ENCODE measurements around the gene DNMT3A.

The DNMT3A gene

DNA sequence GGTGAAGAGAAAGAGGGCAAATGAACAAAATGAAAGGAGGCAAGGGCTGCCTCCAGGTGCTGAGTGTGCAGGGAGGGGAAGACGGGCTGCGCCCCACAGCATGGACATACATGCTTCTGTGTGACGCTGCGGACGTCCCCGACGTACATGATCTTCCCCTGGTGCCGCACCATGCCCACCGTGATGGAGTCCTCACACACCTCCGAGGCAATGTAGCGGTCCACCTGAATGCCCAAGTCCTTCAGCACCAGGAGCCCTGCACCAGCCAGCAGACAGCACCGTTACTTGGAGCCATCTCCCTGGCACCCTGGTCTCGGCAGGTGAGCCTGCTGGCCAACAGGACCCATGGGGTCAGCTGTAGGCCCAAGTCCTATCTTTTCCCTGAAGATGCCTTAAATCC is 100.3 kb downstream of the DNMT3A start:
- Histone ChIP-seq H3K23ac (ENCODE audit: low read length in 2 of 2) (no peak overlapping the region), H3K27me3 (ENCODE audit: control insufficient read depth in 1 of 2, insufficient read depth in 1 of 2, low read length in 2 of 2) (no peaks in the 10 kb centered on the region), H3K36me3 (ENCODE audit: control insufficient read depth in 1 of 2, insufficient read depth in 2 of 2, low read depth in 1 of 2, low read length in 2 of 2) (peaks cover 89 to 90% of the 10 kb centered on the region in 2 experiments), H3K4me1 (ENCODE audit: control insufficient read depth, insufficient read depth, low read depth, low read length) (no peaks in the 10 kb centered on the region), H2AFZ (ENCODE audit: low read depth, low read length) (no peak overlapping the region), H2BK12ac (ENCODE audit: low read length in 2 of 2) (no peak overlapping the region), H3K4ac (ENCODE audit: low read depth in 1 of 2, low read length in 2 of 2) (no peak overlapping the region), H4K91ac (ENCODE audit: low read length) (no peak overlapping the region), H3K4me3 (ENCODE audit: insufficient read depth in 1 of 2, low read depth in 1 of 2, low read length in 2 of 2) (no peak overlapping the region), H3K9ac (ENCODE audit: low read length) (no peak overlapping the region), H3K27ac (ENCODE audit: low read length, poor library complexity, severe bottlenecking) (no peak overlapping the region), H2BK5ac (ENCODE audit: low read depth, low read length, poor library complexity, severe bottlenecking) (no peak overlapping the region), H2AK5ac (ENCODE audit: low read length, severe bottlenecking) (no peak overlapping the region), H3K9me3 (ENCODE audit: control insufficient read depth, low read length) (no peaks in the 10 kb centered on the region), H2BK15ac (ENCODE audit: low read depth, poor library complexity, severe bottlenecking) (no peak overlapping the region), H3K14ac (ENCODE audit: low read length in 2 of 2) (no peak overlapping the region), H4K8ac (ENCODE audit: low read length) (no peak overlapping the region), H2BK120ac (ENCODE audit: low read depth, low read length) (no peak overlapping the region), H3K79me1 (replicated peaks; ENCODE audit: low read length, poor library complexity, severe bottlenecking) (peaks cover 57% of the 10 kb centered on the region), H3K4me2 (ENCODE audit: low read length, poor library complexity, severe bottlenecking) (no peak overlapping the region), H3K18ac (ENCODE audit: low read depth in 1 of 2, low read length in 2 of 2) (no peak overlapping the region)
- 98% methylated on average over 13 of the region's 13 CpGs for WGBS
- no peak for DNase-seq

GRCh38 chr2:25240636-25241035 is 101.1 kb downstream of the DNMT3A start:
- Histone ChIP-seq H3K9ac (ENCODE audit: low read length) (no peak overlapping the region), H2AFZ (ENCODE audit: low read depth, low read length) (no peak overlapping the region), H3K4me3 (ENCODE audit: insufficient read depth in 1 of 2, low read depth in 1 of 2, low read length in 2 of 2) (no peak overlapping the region), H3K14ac (ENCODE audit: low read length in 2 of 2) (no peak overlapping the region), H3K27ac (ENCODE audit: low read length, poor library complexity, severe bottlenecking) (no peak overlapping the region), H3K9me3 (ENCODE audit: control insufficient read depth, low read length) (no peaks in the 10 kb centered on the region), H2BK15ac (ENCODE audit: low read depth, poor library complexity, severe bottlenecking) (no peak overlapping the region), H3K27me3 (ENCODE audit: control insufficient read depth in 1 of 2, insufficient read depth in 1 of 2, low read length in 2 of 2) (no peaks in the 10 kb centered on the region), H3K79me1 (replicated peaks; ENCODE audit: low read length, poor library complexity, severe bottlenecking) (peaks cover 49% of the 10 kb centered on the region), H3K4ac (ENCODE audit: low read depth in 1 of 2, low read length in 2 of 2) (no peak overlapping the region), H3K4me1 (ENCODE audit: control insufficient read depth, insufficient read depth, low read depth, low read length) (no peaks in the 10 kb centered on the region), H2BK120ac (ENCODE audit: low read depth, low read length) (no peak overlapping the region), H2BK5ac (ENCODE audit: low read depth, low read length, poor library complexity, severe bottlenecking) (no peak overlapping the region), H4K91ac (ENCODE audit: low read length) (no peak overlapping the region), H3K4me2 (ENCODE audit: low read length, poor library complexity, severe bottlenecking) (no peak overlapping the region), H2BK12ac (ENCODE audit: low read length in 2 of 2) (no peak overlapping the region), H3K18ac (ENCODE audit: low read depth in 1 of 2, low read length in 2 of 2) (no peak overlapping the region), H3K23ac (ENCODE audit: low read length in 2 of 2) (no peak overlapping the region), H3K36me3 (ENCODE audit: control insufficient read depth in 1 of 2, insufficient read depth in 2 of 2, low read depth in 1 of 2, low read length in 2 of 2) (peaks cover 85 to 86% of the 10 kb centered on the region in 2 experiments), H2AK5ac (ENCODE audit: low read length, severe bottlenecking) (no peak overlapping the region), H4K8ac (ENCODE audit: low read length) (no peak overlapping the region)
- DNase-seq, result no peak
- 86% methylated on average over 9 of the region's 9 CpGs for WGBS

DNA sequence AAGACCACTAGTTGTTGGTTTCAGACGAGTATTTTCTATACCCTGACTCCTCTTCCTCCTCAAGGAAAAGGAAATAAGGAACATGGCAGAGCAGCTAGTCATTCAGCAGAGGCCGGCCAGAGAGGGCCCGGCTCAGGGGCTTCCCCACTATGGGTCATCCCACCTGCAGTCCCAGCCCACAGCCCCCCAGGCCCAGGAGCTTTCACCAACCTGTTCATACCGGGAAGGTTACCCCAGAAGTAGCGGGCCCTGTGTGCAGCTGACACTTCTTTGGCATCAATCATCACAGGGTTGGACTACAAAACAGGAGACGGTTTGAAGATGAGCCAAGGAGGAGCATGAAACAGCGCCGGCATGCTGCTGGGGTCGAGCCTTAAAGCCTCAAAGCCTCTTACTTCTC is 102.8 kb downstream of the DNMT3A start:
- Histone ChIP-seq H4K8ac (ENCODE audit: low read length) (no peak overlapping the region), H4K91ac (ENCODE audit: low read length) (no peak overlapping the region), H2BK12ac (ENCODE audit: low read length in 2 of 2) (no peak overlapping the region), H3K14ac (ENCODE audit: low read length in 2 of 2) (no peak overlapping the region), H2AK5ac (ENCODE audit: low read length, severe bottlenecking) (no peak overlapping the region), H3K9ac (ENCODE audit: low read length) (no peak overlapping the region), H3K79me1 (replicated peaks; ENCODE audit: low read length, poor library complexity, severe bottlenecking) (peaks cover 33% of the 10 kb centered on the region), H2AFZ (ENCODE audit: low read depth, low read length) (no peak overlapping the region), H3K4ac (ENCODE audit: low read depth in 1 of 2, low read length in 2 of 2) (no peak overlapping the region), H3K9me3 (ENCODE audit: control insufficient read depth, low read length) (no peaks in the 10 kb centered on the region), H2BK15ac (ENCODE audit: low read depth, poor library complexity, severe bottlenecking) (no peak overlapping the region), H3K4me2 (ENCODE audit: low read length, poor library complexity, severe bottlenecking) (no peak overlapping the region), H3K4me1 (ENCODE audit: control insufficient read depth, insufficient read depth, low read depth, low read length) (no peaks in the 10 kb centered on the region), H3K23ac (ENCODE audit: low read length in 2 of 2) (no peak overlapping the region), H3K4me3 (ENCODE audit: insufficient read depth in 1 of 2, low read depth in 1 of 2, low read length in 2 of 2) (no peak overlapping the region), H2BK120ac (ENCODE audit: low read depth, low read length) (no peak overlapping the region), H3K27ac (ENCODE audit: low read length, poor library complexity, severe bottlenecking) (no peak overlapping the region), H2BK5ac (ENCODE audit: low read depth, low read length, poor library complexity, severe bottlenecking) (no peak overlapping the region), H3K27me3 (ENCODE audit: control insufficient read depth in 1 of 2, insufficient read depth in 1 of 2, low read length in 2 of 2) (no peaks in the 10 kb centered on the region), H3K18ac (ENCODE audit: low read depth in 1 of 2, low read length in 2 of 2) (no peak overlapping the region), H3K36me3 (ENCODE audit: control insufficient read depth in 1 of 2, insufficient read depth in 2 of 2, low read depth in 1 of 2, low read length in 2 of 2) (peaks cover 82 to 86% of the 10 kb centered on the region in 2 experiments)
- DNase-seq, result no peak
- WGBS, result 95% methylated on average over 9 of the region's 9 CpGs

DNA sequence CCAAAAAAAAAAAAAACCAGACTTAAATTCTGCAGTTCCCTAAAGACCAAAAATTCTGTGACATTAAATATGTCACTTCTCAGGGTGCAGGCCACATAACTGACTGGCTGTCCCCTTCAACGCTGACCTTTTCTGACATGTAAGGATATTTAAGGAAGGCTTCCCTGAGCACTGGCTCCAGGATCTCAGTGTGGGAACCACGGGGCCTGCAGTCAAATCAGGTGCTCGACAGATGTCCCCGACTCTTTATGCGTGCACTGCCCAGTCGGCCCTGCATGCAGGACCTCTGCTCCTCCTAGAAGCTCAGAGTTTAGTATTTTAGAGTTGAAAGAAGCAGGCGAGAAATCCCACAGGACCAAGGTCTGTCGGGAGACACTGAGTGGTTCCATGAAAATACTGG is 104.0 kb downstream of the DNMT3A start:
- H4K91ac ChIP-seq (ENCODE audit: low read length), result no peak overlapping the region
- H3K27me3 ChIP-seq (ENCODE audit: control insufficient read depth in 1 of 2, insufficient read depth in 1 of 2, low read length in 2 of 2), result no peaks in the 10 kb centered on the region
- no peaks in the 10 kb centered on the region for H3K4me1 ChIP-seq (ENCODE audit: control insufficient read depth, insufficient read depth, low read depth, low read length)
- peaks cover 30% of the 10 kb centered on the region for H3K79me1 ChIP-seq (replicated peaks; ENCODE audit: low read length, poor library complexity, severe bottlenecking)
- no peak overlapping the region for H4K8ac ChIP-seq (ENCODE audit: low read length)
- no peak overlapping the region for H2BK15ac ChIP-seq (ENCODE audit: low read depth, poor library complexity, severe bottlenecking)
- H3K18ac ChIP-seq (ENCODE audit: low read depth in 1 of 2, low read length in 2 of 2), result no peak overlapping the region
- H2AK5ac ChIP-seq (ENCODE audit: low read length, severe bottlenecking), result no peak overlapping the region
- H3K9ac ChIP-seq (ENCODE audit: low read length), result no peak overlapping the region
- H3K9me3 ChIP-seq (ENCODE audit: control insufficient read depth, low read length), result no peaks in the 10 kb centered on the region
- no peak for DNase-seq
- no peak overlapping the region for H2BK120ac ChIP-seq (ENCODE audit: low read depth, low read length)
- H3K4me2 ChIP-seq (ENCODE audit: low read length, poor library complexity, severe bottlenecking), result no peak overlapping the region
- peaks cover 86 to 90% of the 10 kb centered on the region in 2 experiments for H3K36me3 ChIP-seq (ENCODE audit: control insufficient read depth in 1 of 2, insufficient read depth in 2 of 2, low read depth in 1 of 2, low read length in 2 of 2)
- no peak overlapping the region for H3K27ac ChIP-seq (ENCODE audit: low read length, poor library complexity, severe bottlenecking)
- no peak overlapping the region for H2AFZ ChIP-seq (ENCODE audit: low read depth, low read length)
- H3K23ac ChIP-seq (ENCODE audit: low read length in 2 of 2), result no peak overlapping the region
- no peak overlapping the region for H2BK5ac ChIP-seq (ENCODE audit: low read depth, low read length, poor library complexity, severe bottlenecking)
- H2BK12ac ChIP-seq (ENCODE audit: low read length in 2 of 2), result no peak overlapping the region
- no peak overlapping the region for H3K4ac ChIP-seq (ENCODE audit: low read depth in 1 of 2, low read length in 2 of 2)
- H3K4me3 ChIP-seq (ENCODE audit: insufficient read depth in 1 of 2, low read depth in 1 of 2, low read length in 2 of 2), result no peak overlapping the region
- WGBS, result 91% methylated on average over 8 of the region's 8 CpGs
- H3K14ac ChIP-seq (ENCODE audit: low read length in 2 of 2), result no peak overlapping the region
